Liver (tissue), 9 donors: ENCODE results near the gene ACSL3. TPM values are rescaled to one million over a fixed set of nuclear protein-coding genes. Genes with fewer than 3 reads are reported as not detected.

Experiments
- DNase-seq: peaks from one replicate; pipeline ENCODE4 v3.0.0-alpha.2; 2017; ENCODE audit warnings: low spot score
- H3K27ac ChIP-seq, 2 donors: one replicate each; pipeline ENCODE4 v1.7.0; 2013; ENCODE audit warnings: inconsistent platforms in 2 of 2, low read length in 2 of 2, control low read depth in 1 of 2, low read depth in 1 of 2, mild to moderate bottlenecking in 1 of 2
- H3K27me3 ChIP-seq, 4 donors: one replicate each; pipeline versions ENCODE4 v1.6.1 to v1.7.0; 2013; ENCODE audit warnings: low read length in 3 of 4, inconsistent platforms in 1 of 4, mild to moderate bottlenecking in 1 of 4, moderate library complexity in 1 of 4; ENCODE audit not compliant: control insufficient read depth in 4 of 4, insufficient read depth in 4 of 4
- H3K36me3 ChIP-seq, 4 donors: one replicate each; pipeline versions ENCODE4 v1.6.1 to v1.7.0; 2013; ENCODE audit warnings: low read length in 3 of 4, mild to moderate bottlenecking in 3 of 4, low read depth in 1 of 4, moderate library complexity in 1 of 4; ENCODE audit not compliant: control insufficient read depth in 4 of 4, insufficient read depth in 3 of 4
- H3K4me1 ChIP-seq, 4 donors: one replicate each; pipeline versions ENCODE4 v1.6.1 to v1.7.0; 2013; ENCODE audit warnings: low read length in 3 of 4, mild to moderate bottlenecking in 3 of 4, moderate library complexity in 1 of 4; ENCODE audit not compliant: control insufficient read depth in 4 of 4, insufficient read depth in 4 of 4
- H3K4me3 ChIP-seq, 3 donors: one replicate each; pipeline versions ENCODE4 v1.6.1 to v1.7.0; 2013; ENCODE audit warnings: low read length in 3 of 3, control low read depth in 1 of 3, low read depth in 1 of 3, mild to moderate bottlenecking in 1 of 3
- H3K9ac ChIP-seq, 2 donors: one replicate each; pipeline ENCODE4 v1.7.0; 2013; ENCODE audit warnings: low read length in 2 of 2, mild to moderate bottlenecking in 2 of 2, moderate library complexity in 2 of 2, control low read depth in 1 of 2, low read depth in 1 of 2
- H3K9me3 ChIP-seq, 4 donors: one replicate each; pipeline versions ENCODE4 v1.6.1 to v1.7.0; 2013; ENCODE audit warnings: low read length in 3 of 4; ENCODE audit not compliant: control insufficient read depth in 4 of 4
- EGR1 ChIP-seq, 2 donors: IDR thresholded peaks; 2 replicates each; pipeline ENCODE4 v1.6.1; 2016 to 2018; ENCODE audit warnings: antibody characterized with exemption in 2 of 2, low read depth in 2 of 2
- FOXA1 ChIP-seq: IDR thresholded peaks from 2 replicates; pipeline ENCODE4 v1.6.1; 2016; ENCODE audit warnings: antibody characterized with exemption
- FOXA2 ChIP-seq: IDR thresholded peaks from 2 replicates; pipeline ENCODE4 v1.6.1; 2016; ENCODE audit warnings: antibody characterized with exemption
- GABPA ChIP-seq, 2 donors: IDR thresholded peaks in 1 of 2; conservative IDR thresholded peaks in 1 of 2; 2 replicates each; pipeline ENCODE4 v1.6.1; 2016; ENCODE audit warnings: antibody characterized with exemption in 2 of 2, mild to moderate bottlenecking in 1 of 2, moderate library complexity in 1 of 2
- HNF4A ChIP-seq, 2 donors: conservative IDR thresholded peaks; 2 replicates each; pipeline ENCODE4 v1.6.1; 2016; ENCODE audit warnings: antibody characterized with exemption in 2 of 2, mild to moderate bottlenecking in 2 of 2
- HNF4G ChIP-seq: IDR thresholded peaks from 2 replicates; pipeline ENCODE4 v1.6.1; 2016; ENCODE audit warnings: antibody characterized with exemption
- JUND ChIP-seq, 2 donors: IDR thresholded peaks; 2 replicates each; pipeline ENCODE4 v1.6.1; 2016; ENCODE audit warnings: antibody characterized with exemption in 2 of 2
- NR2F2 ChIP-seq: IDR thresholded peaks from 2 replicates; pipeline ENCODE4 v1.6.1; 2016; ENCODE audit warnings: antibody characterized with exemption
- RAD21 ChIP-seq, 2 donors: IDR thresholded peaks; 2 replicates each; pipeline ENCODE4 v1.6.1; 2016; ENCODE audit warnings: antibody characterized with exemption in 2 of 2, mild to moderate bottlenecking in 2 of 2
- RXRA ChIP-seq, 2 donors: IDR thresholded peaks; 2 replicates each; pipeline ENCODE4 v1.6.1; 2017 to 2018; ENCODE audit warnings: antibody characterized with exemption in 2 of 2, mild to moderate bottlenecking in 1 of 2
- SP1 ChIP-seq: IDR thresholded peaks from 2 replicates; pipeline ENCODE4 v1.6.1; 2018; ENCODE audit warnings: antibody characterized with exemption, mild to moderate bottlenecking
- TAF1 ChIP-seq: conservative IDR thresholded peaks from 2 replicates; pipeline ENCODE4 v1.6.1; 2016; ENCODE audit warnings: antibody characterized with exemption, mild to moderate bottlenecking
- YY1 ChIP-seq: IDR thresholded peaks from 2 replicates; pipeline ENCODE4 v1.6.1; 2016; ENCODE audit warnings: antibody characterized with exemption, mild to moderate bottlenecking
- WGBS: extraction: QIAGEN DNeasy Blood & Tissue Kit; methylation state at CpG from one replicate; pipeline ENCODE4 v1.1.7; 2013; 5-methylcytosine and 5-hydroxymethylcytosine counted together
- polyA plus RNA-seq, 2 donors: library from polyadenylated mRNA; stranded (reverse) in 1 of 2; unstranded in 1 of 2; fragments of 200-250 nt in 1 of 2; fragments of >200 nt in 1 of 2; fragmentation: Nextera tagmentation in 1 of 2; extraction: Ambion mirVana in 1 of 2; gene quantifications; one replicate each; pipeline versions ENCODE4 v1.2.1 to v1.2.3, GENCODE V29; 2013 to 2015
- total RNA-seq, 2 donors: library from RNA; depleted of rRNA; stranded (reverse); fragments of >200 nt; gene quantifications; one replicate each; pipeline ENCODE4 v1.2.3, GENCODE V29; 2014
- TF ChIP-seq, protein P1 (sequence below): IDR thresholded peaks from 2 replicates; pipeline ENCODE4 v1.6.1; 2016; ENCODE audit warnings: antibody characterized with exemption
- TF ChIP-seq, protein P2 (sequence below): IDR thresholded peaks from 2 replicates; pipeline ENCODE4 v1.6.1; 2016; ENCODE audit warnings: antibody characterized with exemption
- TF ChIP-seq, protein P3 (sequence below): IDR thresholded peaks from 2 replicates; pipeline ENCODE4 v1.6.1; 2016; ENCODE audit warnings: antibody characterized with exemption
- TF ChIP-seq, protein P4 (sequence below): fragments of 150-350 bp; IDR thresholded peaks from 2 replicates; pipeline ENCODE4 v1.5.1; 2017; ENCODE audit warnings: improper control_type of control experiment, low read depth, low read length; ENCODE audit not compliant: missing input control
- TF ChIP-seq, protein P5 (sequence below): IDR thresholded peaks from 2 replicates; pipeline ENCODE4 v1.6.1; 2016; ENCODE audit warnings: antibody characterized with exemption, mild to moderate bottlenecking
- donor health status: healthy.
- donor health status: healthy.
- donor health status: healthy.
- donor health status: healthy.
- donor health status: healthy.

ACSL3 gene
- total and polyA plus RNA-seq, 4 donors = 22.2 to 66.6 (median 43.3) TPM

DNA sequence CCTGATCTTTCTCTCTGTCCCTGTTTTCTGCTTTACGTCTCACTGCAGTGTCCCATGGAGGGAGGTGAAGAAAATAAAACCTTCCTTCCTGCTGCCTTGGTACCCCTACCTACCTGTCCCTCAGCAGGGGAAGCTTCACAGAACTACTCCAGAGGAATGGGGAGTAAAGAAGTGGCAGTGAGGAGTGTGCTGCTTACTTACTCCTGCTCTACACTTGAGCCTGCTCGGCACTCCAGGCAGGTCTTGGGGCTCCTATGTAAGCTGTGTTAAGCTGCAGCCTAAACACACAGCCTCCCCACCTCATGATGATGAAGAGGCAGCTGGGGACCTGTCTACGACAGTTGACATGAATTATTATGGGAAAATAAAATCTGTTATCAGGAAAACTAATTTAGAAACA, 72.6 kb downstream of the ACSL3 start (continued):
- TF ChIP-seq, protein P1, sequence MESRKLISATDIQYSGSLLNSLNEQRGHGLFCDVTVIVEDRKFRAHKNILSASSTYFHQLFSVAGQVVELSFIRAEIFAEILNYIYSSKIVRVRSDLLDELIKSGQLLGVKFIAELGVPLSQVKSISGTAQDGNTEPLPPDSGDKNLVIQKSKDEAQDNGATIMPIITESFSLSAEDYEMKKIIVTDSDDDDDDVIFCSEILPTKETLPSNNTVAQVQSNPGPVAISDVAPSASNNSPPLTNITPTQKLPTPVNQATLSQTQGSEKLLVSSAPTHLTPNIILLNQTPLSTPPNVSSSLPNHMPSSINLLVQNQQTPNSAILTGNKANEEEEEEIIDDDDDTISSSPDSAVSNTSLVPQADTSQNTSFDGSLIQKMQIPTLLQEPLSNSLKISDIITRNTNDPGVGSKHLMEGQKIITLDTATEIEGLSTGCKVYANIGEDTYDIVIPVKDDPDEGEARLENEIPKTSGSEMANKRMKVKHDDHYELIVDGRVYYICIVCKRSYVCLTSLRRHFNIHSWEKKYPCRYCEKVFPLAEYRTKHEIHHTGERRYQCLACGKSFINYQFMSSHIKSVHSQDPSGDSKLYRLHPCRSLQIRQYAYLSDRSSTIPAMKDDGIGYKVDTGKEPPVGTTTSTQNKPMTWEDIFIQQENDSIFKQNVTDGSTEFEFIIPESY = no peak

DNA sequence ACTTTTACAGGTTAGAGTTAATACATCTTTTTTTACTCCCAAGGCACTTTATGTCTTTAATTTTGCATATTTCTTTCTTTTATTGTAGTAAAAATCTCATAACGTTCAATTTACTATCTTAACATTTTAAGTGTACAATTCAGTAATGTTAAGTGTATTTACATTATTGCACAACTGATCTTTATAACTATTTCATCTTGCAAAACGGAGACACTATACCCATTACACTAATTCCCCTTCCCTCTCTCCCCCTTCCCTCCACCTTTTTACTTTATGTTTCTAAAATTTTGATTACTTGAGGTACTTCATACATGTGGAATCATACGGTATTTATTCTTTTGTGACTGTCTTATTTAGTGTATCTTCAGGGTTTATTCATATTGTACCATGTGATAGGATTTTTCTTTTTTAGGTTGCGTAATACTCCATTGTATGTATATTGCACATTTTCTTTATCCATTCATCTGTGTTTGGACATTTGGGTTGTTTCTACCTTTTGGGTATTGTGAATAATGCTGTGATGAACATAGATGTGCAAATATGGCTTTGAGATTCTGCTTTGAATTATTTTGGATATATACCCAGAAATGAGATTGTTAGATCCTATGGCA, 75.0 kb downstream of the ACSL3 start:
- TF ChIP-seq EGR1 (IDR thresholded peaks at IDR 0.05; ENCODE audit: low read depth in 2 of 2) (no peak), JUND (IDR thresholded peaks at IDR 0.05) (no peak), SP1 (no peak), FOXA1 (no peak), FOXA2 (no peak), YY1 (no peak), GABPA (IDR thresholded peaks at IDR 0.05 in 1 of 2, conservative IDR thresholded peaks at IDR 0.05 in 1 of 2) (no peak), HNF4A (conservative IDR thresholded peaks at IDR 0.05) (no peak)
- TF ChIP-seq, protein P1 = no peak
- TF ChIP-seq, protein P2, sequence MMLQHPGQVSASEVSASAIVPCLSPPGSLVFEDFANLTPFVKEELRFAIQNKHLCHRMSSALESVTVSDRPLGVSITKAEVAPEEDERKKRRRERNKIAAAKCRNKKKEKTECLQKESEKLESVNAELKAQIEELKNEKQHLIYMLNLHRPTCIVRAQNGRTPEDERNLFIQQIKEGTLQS = no peak
- TF ChIP-seq, protein P3, sequence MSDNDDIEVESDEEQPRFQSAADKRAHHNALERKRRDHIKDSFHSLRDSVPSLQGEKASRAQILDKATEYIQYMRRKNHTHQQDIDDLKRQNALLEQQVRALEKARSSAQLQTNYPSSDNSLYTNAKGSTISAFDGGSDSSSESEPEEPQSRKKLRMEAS = no peak
- DNase-seq = no peak
- H3K36me3 ChIP-seq = peaks cover 9 to 53% (median 47%) of the 10 kb centered on the region in 4 donors

DNA sequence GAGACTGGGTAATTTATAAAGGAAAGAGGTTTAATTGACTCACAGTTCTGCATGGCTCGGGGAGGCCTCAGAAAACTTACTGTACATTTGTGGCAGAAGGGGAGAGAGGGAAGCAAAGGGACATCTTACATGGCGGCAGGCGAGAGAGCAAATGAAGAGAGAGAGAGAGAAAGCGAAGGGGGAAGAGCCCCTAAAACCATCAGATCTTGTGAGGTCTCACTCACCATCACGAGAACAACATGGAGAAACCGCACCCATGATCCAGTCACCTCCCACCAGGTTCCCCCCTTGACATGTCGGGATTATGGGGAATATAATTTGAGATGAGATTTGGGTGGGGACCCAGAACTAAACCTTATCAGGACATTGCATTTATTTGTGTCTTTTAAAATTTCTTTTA, 75.9 kb downstream of the ACSL3 start:
- H3K9me3 ChIP-seq = peaks cover 0 to 4% (median 1%) of the 10 kb centered on the region in 4 donors
- H3K36me3 ChIP-seq = peaks cover 8 to 48% (median 41%) of the 10 kb centered on the region in 4 donors
- WGBS = 97% methylated on average over 7 of the region's 7 CpGs
- no peak for DNase-seq
- H3K4me3 ChIP-seq = no peak overlapping the region
- H3K27ac ChIP-seq = no peak overlapping the region
- no peaks in the 10 kb centered on the region for H3K27me3 ChIP-seq
- no peaks in the 10 kb centered on the region for H3K4me1 ChIP-seq
- no peak overlapping the region for H3K9ac ChIP-seq
- no peak for TF ChIP-seq JUND (IDR thresholded peaks at IDR 0.05)
- TF ChIP-seq FOXA2 = no peak
- no peak for TF ChIP-seq HNF4G
- TF ChIP-seq RXRA (IDR thresholded peaks at IDR 0.05) = no peak
- TF ChIP-seq, protein P4, sequence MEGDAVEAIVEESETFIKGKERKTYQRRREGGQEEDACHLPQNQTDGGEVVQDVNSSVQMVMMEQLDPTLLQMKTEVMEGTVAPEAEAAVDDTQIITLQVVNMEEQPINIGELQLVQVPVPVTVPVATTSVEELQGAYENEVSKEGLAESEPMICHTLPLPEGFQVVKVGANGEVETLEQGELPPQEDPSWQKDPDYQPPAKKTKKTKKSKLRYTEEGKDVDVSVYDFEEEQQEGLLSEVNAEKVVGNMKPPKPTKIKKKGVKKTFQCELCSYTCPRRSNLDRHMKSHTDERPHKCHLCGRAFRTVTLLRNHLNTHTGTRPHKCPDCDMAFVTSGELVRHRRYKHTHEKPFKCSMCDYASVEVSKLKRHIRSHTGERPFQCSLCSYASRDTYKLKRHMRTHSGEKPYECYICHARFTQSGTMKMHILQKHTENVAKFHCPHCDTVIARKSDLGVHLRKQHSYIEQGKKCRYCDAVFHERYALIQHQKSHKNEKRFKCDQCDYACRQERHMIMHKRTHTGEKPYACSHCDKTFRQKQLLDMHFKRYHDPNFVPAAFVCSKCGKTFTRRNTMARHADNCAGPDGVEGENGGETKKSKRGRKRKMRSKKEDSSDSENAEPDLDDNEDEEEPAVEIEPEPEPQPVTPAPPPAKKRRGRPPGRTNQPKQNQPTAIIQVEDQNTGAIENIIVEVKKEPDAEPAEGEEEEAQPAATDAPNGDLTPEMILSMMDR = no peak
- TF ChIP-seq TAF1 = no peak
- TF ChIP-seq, protein P5, sequence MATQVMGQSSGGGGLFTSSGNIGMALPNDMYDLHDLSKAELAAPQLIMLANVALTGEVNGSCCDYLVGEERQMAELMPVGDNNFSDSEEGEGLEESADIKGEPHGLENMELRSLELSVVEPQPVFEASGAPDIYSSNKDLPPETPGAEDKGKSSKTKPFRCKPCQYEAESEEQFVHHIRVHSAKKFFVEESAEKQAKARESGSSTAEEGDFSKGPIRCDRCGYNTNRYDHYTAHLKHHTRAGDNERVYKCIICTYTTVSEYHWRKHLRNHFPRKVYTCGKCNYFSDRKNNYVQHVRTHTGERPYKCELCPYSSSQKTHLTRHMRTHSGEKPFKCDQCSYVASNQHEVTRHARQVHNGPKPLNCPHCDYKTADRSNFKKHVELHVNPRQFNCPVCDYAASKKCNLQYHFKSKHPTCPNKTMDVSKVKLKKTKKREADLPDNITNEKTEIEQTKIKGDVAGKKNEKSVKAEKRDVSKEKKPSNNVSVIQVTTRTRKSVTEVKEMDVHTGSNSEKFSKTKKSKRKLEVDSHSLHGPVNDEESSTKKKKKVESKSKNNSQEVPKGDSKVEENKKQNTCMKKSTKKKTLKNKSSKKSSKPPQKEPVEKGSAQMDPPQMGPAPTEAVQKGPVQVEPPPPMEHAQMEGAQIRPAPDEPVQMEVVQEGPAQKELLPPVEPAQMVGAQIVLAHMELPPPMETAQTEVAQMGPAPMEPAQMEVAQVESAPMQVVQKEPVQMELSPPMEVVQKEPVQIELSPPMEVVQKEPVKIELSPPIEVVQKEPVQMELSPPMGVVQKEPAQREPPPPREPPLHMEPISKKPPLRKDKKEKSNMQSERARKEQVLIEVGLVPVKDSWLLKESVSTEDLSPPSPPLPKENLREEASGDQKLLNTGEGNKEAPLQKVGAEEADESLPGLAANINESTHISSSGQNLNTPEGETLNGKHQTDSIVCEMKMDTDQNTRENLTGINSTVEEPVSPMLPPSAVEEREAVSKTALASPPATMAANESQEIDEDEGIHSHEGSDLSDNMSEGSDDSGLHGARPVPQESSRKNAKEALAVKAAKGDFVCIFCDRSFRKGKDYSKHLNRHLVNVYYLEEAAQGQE = no peak
- TF ChIP-seq FOXA1 = no peak
- TF ChIP-seq RAD21 (IDR thresholded peaks at IDR 0.05) = no peak
- TF ChIP-seq EGR1 (IDR thresholded peaks at IDR 0.05; ENCODE audit: low read depth in 2 of 2) = no peak
- TF ChIP-seq SP1 = no peak
- TF ChIP-seq, protein P2 = no peak
- TF ChIP-seq, protein P3 = no peak
- TF ChIP-seq NR2F2 = no peak
- no peak for TF ChIP-seq GABPA (IDR thresholded peaks at IDR 0.05 in 1 of 2, conservative IDR thresholded peaks at IDR 0.05 in 1 of 2)
- TF ChIP-seq YY1 = no peak
- TF ChIP-seq HNF4A (conservative IDR thresholded peaks at IDR 0.05) = no peak

More for the DNA sequence above, 75.0 kb downstream of the ACSL3 start:
- Histone ChIP-seq H3K9ac (no peak overlapping the region), H3K4me3 (no peak overlapping the region), H3K27me3 (no peaks in the 10 kb centered on the region), H3K27ac (no peak overlapping the region), H3K9me3 (peaks cover 0 to 4% (median 1%) of the 10 kb centered on the region in 4 donors), H3K4me1 (no peaks in the 10 kb centered on the region)
- WGBS = 79% methylated on average over 4 of the region's 4 CpGs
